Inferior parietal cortex (tissue), 1 donor: ENCODE results near the gene NKX2-3.

Source experiments
- DNase-seq: peaks from one replicate; pipeline ENCODE4 v3.0.0-alpha.2; 2016; ENCODE audit errors: extremely low spot score

NKX2-3 gene

GRCh38 chr10:99526861-99527504, 5.8 kb upstream of the NKX2-3 start:
- no peak for DNase-seq

GRCh38 chr10:99527526-99528493, 4.9 kb upstream of the NKX2-3 start:
- DNase-seq = no peak

DNA sequence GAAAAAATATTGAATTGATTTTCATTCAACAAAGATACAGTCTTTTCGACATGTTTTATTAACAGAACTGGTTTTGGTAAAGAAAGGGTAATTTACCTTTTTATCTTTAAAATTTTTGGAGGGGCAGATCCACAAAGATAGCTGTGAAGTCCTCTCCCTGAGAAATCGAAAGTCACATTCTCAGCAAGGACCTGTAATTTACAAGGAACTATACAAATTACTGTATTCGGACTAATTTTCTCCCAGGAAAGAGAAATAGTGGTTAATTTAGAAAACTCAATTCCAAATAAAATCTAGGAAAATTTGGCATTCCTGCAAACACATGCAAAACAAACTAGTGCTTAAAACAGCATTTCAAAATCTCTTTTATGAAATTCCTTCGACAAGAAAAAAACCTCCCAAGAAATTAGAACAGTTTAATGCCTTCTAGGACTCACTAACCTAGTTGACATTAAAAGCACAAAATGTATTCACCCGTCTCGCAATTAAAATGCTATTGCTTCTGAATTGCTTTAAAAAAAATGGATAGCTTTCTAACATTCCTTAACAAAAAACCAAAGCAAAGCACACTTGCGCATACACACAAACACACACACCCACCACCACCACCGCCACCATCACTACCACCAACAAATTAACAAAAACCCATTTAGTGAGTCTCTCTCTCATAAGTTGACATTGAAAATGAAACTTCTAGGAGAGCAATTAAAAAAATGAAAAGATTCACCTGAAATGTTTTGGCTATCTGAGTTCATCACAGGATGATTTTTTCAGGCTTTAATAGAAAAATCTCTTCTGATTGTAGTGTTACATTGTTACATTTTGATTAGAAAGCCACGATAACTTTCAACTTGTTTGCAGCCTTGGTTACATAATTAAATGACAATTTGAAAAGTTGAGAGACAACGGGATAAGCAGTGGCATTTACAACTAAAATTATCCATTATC, 4.0 kb upstream of the NKX2-3 start:
- no peak for DNase-seq

GRCh38 chr10:99529591-99530107, 3.1 kb upstream of the NKX2-3 start:
- DNase-seq = no peak

GRCh38 chr10:99530108-99531025, 2.4 kb upstream of the NKX2-3 start:
- DNase-seq = no peak

- DNase-seq = no peak
These were observed 1.6 kb upstream of the NKX2-3 start for GRCh38 chr10:99531026-99531695.

- no peak for DNase-seq
These were observed 797 bp upstream of the NKX2-3 start for GRCh38 chr10:99531696-99532593.

DNA sequence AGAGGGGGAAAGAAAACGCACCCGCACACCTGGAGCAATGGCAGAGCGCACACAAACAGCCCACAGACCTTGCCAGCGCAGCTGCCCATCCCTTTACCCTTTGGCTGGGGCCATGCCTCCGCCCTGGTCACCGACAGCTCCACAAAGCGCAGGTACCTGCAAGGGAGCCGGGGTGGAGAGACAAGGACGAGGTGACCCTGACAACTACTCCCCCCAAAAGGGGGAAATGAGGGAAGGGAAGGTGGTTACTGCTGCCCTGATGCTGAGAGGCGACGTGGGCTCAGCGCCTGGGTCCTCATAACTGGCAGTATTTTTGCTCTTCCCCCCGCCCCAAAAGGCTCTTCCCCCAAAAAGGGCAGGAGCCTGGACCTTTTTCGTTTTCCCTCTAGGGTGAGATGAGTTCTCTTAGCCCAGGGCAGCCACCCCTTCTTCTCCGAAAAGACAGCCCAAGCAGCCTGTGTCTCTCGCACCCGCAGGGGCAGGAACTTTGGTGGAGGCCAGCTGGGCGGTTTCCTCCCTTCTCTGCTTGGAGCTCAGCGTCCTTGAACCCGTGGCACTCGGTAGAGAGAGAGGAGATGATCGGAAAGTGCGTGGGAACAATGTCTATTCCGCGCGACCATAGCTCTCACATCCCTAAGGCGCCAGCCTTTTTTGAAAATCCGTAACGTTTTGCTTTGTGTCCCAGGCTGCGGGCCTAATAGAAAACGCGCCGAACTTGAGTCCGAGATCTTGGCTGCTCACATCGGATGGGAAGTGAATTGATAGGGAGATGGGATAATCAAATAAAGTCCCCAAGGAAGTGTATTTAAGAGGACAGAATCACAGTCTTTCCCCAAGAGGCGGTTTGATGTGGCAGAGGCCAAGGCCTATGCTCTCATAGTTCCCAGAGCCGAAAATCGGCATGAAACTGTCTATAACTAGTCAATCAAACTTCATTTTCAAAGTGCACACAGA, 1.0 kb downstream of the NKX2-3 start:
- DNase-seq = no peak

DNA sequence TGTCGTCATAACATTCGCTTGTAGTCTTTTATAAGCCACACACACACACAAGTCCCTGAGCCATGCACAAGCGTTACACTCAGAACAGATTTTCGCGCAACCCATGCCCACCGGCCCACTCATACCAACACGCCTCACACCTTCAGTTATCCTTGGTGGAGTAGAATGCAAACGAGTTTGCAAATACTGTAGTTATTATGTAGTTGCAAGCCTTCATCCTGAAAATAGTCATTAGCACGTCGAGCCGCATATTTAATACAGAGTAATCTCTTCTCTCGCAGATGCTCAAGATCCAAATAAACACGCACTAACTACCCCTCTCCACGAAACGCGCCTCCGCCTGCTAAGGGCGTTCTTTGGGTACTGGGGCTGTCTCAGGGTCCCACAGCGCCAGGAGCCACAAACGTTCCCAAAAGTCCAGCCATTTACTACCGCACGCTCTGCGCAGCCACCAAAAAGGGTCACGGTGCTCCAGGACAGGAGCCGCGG, 1.8 kb downstream of the NKX2-3 start:
- no peak for DNase-seq

GRCh38 chr10:99534939-99535763, 2.4 kb downstream of the NKX2-3 start:
- no peak for DNase-seq

GRCh38 chr10:99535764-99536337, 3.1 kb downstream of the NKX2-3 start:
- DNase-seq = no peak

- no peak for DNase-seq
These were observed 3.8 kb downstream of the NKX2-3 start for GRCh38 chr10:99536338-99537085.

DNA sequence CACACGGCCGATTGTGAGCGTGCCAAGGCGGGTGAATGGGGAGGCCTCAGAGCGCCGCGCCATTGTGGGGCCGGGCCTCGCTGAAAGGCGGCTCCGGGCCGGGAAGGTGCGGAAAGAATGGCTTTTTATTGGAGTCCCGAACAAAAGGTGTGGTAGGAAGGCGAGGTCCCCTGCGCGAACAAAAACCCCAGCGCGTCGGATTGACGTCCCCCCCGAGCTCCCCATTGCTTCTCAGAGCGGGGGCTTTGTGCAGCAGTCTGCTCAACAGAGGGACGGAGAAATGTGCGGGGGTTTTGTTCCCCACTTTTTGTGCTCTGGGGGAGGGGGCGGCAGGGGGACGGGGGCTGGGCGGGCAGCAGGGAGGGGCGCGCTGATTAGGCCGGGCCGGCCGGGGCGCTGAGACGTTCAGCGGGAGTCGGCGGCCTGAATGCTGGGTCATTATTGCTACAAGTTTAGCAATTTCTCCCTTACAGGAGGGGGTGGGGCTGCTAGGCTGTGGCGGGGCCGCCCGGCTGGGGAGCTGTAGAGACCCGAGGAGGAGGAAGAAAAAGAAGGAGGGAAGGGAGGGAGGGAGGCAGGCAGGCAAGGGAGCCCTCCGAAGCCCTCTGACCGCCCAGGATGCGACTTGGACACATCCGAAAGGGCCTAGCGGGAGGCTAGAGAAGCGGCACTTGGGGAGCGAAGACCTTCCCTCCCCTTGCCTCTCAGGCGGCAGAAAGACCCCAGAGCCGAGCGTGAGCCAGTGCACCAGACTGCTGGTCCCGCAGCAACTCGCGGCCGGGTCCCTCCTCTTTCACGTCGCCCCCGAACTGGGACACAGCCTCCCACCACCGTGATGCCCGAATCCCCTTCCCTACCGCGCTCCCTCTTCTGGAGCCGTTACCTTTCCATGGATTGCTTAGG, 4.6 kb downstream of the NKX2-3 start:
- no peak for DNase-seq
